Midbrain (tissue), 1 donor: ENCODE data around the gene TMA7.

Experiments
- DNase-seq: peaks from one replicate; lab custom pipeline; 2025; lab: John Stamatoyannopoulos, UW

Gene TMA7

GRCh38 chr3:48409291-48410201, 30.5 kb upstream of the TMA7 start:
- no peak for DNase-seq

DNA sequence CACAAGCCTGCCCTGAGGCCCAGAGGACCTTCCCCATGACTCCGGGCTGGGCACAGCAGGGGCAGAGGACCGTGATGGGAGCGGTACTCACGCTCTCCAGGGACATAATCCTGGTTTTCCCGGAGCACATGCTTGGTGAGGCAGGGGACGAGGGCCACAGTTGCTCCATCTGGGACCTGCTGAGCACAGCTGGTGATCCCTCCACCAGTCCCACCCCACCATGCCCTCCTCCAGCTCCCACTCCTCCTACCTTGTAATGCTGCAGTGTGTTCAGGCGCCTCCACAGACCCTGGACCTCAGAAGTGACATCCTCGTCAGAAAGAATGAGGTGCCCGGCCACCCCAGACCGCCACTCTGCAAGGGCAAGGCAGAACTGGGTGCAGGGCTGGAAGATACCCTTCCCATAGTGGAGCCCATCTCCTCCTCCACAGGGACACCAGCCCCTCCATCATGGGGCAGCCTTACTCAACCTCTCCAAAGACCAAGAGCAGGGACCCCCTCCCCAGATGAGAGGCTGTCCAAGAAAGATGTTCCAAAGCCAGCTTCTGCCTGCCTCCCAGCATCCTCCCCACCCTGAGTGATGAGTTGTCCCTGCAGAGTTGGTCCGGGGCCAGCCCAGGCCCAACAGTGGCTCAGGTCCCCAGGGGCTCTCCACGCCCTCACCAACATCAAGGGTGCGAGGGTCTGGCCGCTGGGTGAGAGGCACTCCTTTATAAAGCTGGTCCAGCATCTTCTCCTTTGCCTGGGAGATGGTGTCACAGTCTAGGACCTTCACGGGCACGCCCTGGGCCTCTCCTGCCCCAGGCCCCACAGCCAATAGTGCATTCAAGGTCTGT, 29.6 kb upstream of the TMA7 start:
- no peak for DNase-seq

DNA sequence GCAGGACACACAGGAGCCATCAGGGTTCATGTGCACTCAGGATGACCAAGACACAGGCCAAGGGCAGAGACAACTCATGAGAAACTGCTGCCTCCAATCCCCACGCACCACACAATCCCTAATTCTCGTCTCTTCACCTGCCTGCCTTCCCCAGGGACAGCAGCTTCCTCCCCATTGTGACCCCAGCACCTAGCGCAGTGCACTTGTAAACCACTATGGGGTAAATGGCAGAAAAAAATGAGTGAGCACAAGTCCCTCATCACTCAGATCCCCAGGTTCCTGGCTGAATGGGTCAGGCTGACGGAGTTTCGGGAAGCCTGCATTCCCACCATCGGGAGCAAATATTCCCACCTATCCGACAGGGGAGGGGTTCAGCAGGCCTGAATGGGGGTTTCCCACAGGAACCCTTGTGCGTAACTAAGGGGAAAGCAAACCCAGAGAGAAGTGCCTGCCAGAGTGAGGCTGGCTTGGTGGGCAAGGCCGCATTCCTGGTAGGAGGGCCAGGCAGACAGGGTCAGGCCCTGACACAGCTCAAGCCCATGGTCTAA, 28.9 kb upstream of the TMA7 start:
- no peak for DNase-seq

DNA sequence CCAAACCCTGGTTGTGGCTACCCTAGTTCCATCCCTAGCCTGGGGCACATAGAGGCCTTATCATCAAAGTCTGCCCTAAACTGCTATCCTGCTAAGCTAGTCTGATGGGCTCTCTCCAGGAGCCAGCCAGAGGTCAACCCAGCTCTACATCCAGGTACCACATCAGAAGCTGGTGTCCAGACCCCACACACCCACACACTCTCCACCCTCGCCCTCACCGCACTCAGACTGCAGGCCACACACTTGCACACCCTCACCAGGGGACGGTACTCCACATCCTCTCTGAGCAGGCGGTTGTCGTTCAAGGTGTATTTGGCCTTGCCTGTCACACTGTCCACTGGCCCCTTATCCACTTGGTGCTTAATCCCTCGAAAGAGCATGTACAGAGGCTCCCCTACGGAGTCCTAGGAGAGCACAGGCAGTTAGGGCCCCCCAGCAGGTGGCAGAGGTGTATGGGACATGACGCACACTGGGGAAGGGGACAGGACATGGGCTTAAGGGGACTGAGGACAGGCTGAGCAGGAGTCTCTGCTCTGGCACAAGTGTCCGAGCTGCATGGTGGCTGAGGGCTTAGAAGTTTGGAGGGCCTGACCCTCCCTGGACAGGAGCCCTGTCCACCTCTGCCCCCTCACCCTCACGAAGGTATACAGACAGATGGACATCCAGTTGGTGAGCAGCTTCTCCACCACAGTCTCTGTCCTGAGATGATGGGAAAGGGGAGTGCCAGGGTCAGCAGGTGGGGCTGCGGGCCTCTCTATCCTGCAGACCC, 28.3 kb upstream of the TMA7 start:
- DNase-seq, result no peak

GRCh38 chr3:48412375-48413001, 27.6 kb upstream of the TMA7 start:
- DNase-seq, result no peak

DNA sequence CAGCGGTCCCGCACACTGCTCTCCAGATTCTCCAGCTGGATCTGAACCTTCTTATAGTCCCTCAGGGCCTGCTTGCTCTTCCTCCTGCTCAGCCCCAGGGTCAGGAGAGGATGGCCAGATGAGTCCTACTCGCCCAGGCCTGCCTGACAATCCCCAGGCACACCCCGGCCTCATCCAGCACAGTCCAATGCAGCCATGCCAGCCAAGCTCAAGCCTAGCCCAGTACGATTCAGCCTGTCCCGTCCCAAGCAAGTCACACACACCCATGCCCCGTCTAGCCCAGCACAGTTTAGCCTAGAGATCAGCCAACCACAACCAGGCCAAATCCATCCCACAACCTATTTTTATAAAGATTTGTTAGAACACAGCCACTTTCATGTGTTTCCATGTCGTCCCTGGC, 27.0 kb upstream of the TMA7 start:
- DNase-seq, result no peak

DNA sequence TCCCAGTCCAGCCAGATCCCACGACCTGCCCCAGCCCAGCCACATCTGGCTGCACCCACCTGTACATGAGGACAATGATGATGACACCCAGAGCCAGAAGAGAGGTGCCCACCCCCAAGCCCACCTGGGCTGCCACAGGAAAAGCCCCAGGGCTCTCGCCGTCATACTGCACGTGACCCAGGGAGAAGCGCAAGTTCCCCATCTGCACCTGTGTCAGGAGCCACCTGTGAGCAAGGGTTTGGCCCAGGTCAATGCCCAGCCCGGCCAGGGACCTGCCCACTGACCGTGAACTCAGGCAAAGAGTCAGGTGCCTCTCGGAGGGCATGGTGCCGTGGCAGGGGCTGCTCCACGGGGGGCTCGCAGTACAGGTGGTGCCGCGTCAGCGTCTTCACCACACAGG, 26.4 kb upstream of the TMA7 start:
- no peak for DNase-seq

DNA sequence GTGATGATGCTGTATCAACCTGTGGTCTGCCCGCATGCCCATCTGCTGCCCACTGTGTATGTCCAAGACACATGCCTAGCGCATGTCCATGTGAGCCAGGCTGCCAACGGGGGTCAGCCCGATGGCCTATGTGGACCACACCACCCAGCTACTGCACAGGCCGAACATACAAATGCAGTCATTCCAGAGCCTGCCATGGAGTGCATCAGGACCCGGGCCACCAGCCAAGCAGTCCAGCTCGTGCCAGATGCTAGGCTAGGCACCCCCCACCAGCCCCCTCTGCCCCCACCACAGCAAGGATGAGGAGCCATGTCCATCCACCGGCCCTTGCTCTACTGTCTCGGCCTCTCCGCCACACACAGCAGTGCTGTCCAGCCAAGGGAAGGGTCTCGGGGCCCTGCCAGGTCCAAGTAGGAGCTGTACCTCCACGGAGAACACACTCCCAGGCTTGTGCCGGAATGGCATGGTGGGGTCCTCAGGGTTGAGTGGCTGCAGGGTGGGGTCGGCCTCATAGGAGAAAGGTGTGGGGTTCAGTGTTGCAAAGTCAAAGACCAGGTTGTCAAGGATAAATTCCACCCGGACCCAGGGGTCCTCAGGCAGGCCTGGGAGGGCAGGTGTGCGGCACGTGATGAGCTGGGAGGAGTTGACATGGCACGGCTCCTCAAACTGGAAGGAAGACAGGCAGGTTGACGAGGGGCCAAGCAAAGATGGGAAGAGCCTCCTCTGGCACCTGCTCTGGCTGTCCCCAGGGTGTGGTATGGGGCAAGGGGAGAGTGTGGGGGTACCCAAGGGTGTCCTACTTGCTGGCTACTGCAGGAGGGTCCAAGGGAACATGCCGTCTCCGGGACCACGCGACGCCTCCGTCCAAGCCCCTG, 25.4 kb upstream of the TMA7 start:
- peak; percentile 34 for DNase-seq

- no peak for DNase-seq
Measured at GRCh38 chr3:48415251-48415953, 24.7 kb upstream of the TMA7 start.

- no peak for DNase-seq
Measured at GRCh38 chr3:48416091-48416505, 24.0 kb upstream of the TMA7 start.

DNA sequence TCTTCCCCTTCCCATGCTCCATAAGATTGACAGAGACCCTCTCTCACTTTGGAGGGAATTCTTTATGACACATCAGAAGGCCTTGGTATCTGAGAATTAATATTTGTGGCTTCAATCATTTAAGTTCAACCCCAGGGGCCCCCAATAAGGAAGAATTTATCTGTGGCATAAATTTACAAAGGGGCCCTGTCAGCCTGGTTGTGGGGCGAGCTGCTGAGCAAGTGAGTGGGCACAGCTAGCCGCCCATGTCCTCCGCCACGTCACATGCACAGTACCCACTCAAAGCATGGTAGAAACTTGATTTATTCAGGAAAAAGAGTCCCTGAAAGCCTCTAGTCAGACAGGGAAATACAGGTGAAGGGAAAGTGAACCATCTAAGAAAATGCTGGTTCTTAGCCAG, 23.5 kb upstream of the TMA7 start:
- DNase-seq, result no peak

- no peak for DNase-seq
Measured at GRCh38 chr3:48417529-48418108, 22.4 kb upstream of the TMA7 start.

DNA sequence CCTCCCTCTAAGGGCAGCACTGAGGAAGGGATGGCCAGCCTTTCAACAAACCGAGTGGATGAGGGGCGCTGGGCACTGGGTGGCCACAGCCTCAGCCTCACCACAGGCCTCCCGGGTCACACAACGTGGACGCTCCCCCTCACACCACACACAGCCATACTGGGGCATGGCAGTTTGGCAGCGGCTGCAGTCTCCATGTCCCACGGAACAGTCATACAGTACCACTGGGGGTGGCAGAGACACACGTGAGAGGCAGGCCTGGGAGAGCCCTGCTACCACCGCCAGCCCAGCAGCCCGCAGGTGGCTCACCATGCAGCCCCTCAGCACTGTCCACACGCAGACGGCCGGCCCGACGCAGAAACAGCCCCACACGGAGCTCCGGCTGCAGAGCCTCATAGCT, 21.9 kb upstream of the TMA7 start:
- no peak for DNase-seq

DNA sequence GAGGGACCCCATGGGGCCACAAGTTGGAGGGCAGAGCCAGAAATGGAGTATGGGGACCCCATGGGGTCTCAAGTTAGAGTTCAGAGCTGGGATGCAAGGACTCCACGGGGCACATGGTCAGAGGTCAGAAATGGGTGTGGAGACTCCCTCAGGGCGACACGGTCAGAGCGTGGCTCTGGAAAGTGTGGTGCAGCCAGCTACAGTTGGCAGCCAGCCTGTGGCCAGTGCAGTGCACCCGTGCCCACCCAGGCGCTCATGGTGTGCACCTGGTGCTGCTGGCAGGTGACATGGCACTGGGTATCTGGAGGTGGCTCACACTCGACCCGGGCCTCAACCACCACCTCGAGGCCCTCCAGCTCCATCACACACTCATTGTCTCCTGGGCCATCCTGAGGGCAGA, 21.4 kb upstream of the TMA7 start:
- no peak for DNase-seq

- no peak for DNase-seq
Measured at GRCh38 chr3:48419149-48419548, 20.9 kb upstream of the TMA7 start.

GRCh38 chr3:48419597-48419996, 20.5 kb upstream of the TMA7 start:
- no peak for DNase-seq

- no peak for DNase-seq
Measured at GRCh38 chr3:48420561-48420960, 19.5 kb upstream of the TMA7 start.

DNA sequence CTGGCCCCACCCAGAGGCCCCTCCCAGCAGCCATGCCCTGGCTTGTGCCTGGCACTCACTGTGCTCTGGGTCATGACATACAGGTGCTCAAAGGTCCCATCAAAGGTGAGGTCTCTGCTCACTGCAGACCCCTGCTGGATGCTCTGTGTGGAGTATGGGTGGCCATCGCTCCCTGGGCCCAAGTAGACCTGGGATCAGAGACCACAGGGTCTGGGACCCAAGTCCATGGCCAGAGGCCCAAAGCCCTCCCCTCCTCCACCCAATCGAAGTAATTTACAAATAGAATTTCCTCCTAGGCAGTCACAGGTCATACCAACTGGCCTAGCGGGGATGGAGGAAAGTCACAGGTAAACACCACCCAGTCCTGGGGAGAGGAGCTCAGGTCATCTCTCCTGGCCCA, 17.8 kb upstream of the TMA7 start:
- DNase-seq, result no peak

GRCh38 chr3:48422681-48423080, 17.4 kb upstream of the TMA7 start:
- DNase-seq, result no peak
